ENCODE data around the gene ANKRD6.

The ANKRD6 gene

DNA sequence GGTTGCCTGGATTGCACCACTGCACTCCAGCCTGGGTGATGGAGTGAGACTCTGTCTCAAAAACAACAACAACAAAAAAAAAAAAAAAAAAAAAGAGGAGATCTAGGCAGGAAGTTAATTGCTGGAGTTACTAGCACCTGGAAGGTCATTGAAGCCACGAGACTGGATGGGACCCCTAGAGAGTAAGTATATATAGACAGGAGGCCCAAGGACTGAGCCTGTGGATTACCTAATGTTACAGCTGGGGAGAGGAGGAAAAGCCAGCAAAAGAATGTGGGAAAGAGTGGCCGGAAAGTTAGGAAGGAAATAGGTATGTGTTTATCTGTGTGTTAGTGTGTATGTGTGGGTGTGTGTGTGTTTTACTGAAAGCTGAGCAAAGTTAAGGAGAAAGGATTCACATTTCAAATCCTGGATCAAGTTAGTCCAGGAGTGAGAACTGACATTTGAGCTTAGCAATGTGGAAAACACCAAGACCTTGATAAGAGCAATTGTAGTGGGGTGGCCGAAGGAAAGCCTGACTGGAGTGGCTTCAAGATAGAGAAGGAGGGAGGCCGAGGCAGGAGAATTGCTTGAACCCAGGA, 38.4 kb downstream of the ANKRD6 start:
- DNase-seq (ENCODE audit: low spot score): no peak

DNA sequence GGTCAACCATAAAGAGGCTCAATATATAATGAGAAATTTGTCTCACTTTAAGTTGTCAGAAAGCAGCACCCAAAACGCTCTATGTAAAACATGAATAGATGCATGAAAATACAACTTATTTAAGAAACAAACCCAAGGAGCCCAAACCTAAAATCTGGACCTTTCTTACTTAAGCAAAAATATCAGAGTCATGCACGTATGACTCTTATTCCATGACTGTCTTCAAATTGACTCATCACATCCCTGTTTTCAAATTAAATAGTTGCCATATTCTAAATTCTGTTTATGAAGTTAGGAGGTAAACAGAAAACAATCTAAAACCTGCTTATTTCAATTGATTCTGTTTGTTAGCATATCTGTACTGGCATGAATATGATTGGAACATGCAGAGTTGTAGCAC, 42.1 kb downstream of the ANKRD6 start:
- DNase-seq (ENCODE audit: low spot score): peak; percentile 23

DNA sequence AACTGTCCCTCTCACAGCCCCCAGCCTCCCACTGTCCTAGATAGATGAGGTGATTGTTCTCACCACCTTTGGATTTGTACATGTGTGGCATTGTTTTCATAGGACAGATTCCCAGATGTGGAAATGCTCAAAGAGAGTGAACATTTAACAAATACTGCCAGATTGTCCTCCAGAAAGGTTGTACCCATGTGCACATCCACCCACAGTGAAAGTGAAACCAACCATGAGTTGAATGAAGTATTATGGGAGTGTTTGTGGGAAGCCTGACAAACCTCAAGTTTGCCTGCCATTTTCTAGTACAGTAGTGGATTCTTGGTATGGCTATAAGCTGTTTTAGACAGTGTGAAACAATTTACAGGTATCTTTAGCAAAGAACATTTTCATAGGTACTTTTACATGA, 42.7 kb downstream of the ANKRD6 start:
- DNase-seq (ENCODE audit: low spot score): no peak

DNA sequence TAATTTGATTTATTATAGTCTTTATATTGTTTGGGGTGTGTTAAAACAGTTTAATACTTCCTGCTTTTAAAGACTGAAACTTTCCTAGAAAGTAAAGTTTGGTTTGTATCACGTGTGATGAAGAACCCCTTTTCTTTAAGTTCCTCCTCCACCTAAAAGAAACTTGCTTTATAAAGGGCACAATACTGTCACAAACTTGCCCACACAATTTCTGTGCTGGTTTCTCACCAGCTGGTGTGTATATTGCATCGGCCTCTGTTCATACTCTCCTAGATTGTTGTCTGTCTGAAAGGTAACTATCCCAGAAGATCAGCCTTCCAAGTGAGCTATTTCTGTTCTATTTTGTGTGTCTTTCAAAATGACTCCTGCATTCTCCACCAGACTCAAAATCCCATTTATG, 46.9 kb downstream of the ANKRD6 start:
- no peak for DNase-seq (ENCODE audit: low spot score)

DNA sequence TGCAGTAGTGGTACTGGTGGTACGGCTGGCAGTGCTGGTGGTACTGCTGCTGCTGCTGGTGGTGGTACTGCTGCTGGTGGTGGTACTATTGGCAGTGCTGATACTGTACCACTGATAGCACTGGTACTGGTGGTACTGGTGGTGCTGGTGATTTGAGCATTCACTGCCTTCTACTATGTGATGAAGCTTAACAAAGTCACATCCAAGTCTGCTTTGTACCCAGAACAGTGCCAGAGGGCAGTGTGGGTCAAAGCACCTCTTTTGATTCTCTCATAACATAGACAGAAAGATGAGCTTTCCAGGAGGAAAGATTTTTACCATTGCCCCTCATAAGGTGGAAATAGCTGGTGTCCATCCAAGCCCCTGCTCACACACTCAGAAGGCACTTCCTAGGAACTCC, 48.7 kb downstream of the ANKRD6 start:
- no peak for DNase-seq (ENCODE audit: low spot score)

DNA sequence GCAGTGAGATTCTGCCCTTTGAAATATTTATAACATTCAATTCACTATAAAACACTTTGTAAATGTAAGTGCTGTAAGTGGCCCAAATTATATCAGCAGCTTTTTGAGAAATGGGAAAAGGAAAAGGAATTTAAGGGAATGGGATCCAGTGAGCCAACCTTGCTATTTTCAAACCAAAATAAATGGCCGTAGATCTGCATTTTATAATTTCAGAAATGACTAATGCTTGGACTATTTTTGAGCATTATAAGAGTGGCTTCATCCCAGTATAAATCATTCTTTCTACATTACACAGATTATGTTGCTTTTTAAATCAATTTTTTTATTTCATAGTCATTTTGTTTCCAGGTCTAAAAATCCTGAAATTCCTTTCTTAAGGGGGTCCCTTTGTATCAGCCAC, 49.2 kb downstream of the ANKRD6 start:
- no peak for DNase-seq (ENCODE audit: low spot score)

- DNase-seq (ENCODE audit: low spot score): no peak
These were observed 50.3 kb downstream of the ANKRD6 start for GRCh38 chr6:89483111-89483720.

GRCh38 chr6:89485320-89485719, 52.4 kb downstream of the ANKRD6 start:
- no peak for DNase-seq (ENCODE audit: low spot score)

- no peak for DNase-seq (ENCODE audit: low spot score)
These were observed 54.9 kb downstream of the ANKRD6 start for GRCh38 chr6:89487864-89488263.

DNA sequence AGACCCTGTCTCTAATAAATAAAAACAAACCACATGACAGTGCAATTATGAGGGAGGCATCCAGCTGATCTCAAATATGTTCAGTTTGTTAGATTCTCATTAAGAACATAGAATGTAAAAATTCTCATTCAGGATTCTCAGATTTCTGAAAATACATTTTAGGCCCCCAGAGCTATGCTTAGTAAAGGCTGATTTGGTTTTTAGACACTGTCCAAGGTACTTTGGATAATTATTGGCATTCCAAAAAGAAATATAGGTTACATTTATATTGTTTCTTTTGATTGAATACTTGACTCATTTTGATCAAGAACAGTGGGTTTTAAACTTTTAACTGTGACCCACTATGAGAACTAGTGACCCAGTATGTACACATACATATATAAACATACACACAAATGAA, 55.5 kb downstream of the ANKRD6 start:
- DNase-seq (ENCODE audit: low spot score): no peak

DNA sequence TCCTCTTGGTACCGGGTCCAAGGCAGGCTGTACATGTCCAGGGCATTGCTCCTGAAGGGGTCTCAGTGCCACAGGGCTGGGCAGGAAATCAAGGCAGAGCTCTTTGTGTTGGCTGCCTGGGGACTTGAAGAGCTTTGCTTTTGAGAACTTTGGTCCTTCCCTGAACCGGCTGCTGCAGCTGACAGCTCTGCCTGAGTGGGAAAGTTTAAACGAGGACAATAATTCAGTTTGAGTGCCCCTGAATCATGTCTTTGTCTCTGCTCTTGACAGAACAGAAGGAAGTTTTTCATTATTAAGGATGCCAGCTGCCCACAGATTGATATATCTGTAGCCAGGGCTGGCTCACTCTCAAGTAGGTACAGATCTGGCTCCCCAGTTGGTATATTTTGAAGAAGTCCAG, 56.1 kb downstream of the ANKRD6 start:
- DNase-seq (ENCODE audit: low spot score): no peak

DNA sequence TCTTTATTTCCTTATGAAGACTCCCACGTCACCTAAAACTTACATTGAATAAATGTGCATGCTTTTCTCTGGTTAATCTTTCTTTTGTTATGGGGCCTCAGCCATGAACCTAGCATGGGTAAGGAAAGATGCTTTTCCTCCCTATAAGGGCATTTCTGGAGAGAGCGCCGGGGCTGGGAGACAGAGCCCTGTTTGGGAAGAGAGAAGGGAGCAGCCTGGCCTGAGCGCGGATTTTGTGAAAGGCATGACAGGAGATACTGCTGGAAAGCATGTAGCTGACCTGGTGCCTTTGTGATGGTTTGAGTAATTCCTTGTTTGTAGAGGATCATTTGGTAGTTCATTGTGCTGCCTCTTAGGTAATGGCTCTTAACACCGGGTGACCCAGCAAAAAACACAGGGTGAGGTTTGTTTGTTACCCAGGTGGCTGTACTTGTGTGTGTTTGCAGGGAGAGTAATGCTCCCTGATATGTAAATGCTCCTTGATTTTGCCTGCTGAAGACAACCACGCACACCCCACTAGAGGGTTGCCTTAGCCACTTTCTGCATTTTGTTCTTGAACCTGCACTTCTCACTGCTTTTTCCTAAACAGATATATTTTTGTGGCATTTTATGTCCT, 59.2 kb downstream of the ANKRD6 start:
- no peak for DNase-seq (ENCODE audit: low spot score)

DNA sequence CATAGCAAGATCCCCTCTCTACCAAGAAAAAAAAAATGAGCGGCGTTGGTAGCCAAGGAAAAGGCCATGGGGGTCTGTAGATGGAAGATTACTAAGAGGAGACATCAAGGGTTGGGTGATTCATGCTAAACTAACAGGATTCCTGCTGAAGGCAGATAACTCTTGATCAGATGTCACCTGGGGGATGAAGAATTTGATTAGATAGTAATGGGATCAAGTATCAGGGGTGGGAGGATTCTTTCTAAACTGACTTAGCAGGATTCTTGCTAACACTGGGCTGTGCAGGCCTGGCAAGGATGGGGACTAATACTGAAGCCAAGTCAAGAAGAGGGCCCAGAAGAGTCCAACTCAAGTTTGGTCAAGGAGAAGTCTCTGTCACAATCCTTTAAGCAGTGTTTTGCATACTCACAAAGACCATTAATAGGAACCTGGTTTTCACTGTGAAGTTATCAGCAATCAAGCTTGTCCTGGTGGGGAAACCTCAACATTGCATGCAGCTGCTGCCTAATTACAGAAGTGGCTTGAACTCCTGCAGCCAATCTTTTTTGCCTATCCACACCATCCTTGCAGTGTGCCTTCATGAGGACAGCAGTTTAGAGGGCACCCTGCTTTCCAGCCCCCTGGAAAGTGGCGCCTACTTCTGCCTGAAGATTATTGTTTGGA, 61.3 kb downstream of the ANKRD6 start:
- DNase-seq (ENCODE audit: low spot score): no peak

GRCh38 chr6:89495961-89496535, 63.1 kb downstream of the ANKRD6 start:
- no peak for DNase-seq (ENCODE audit: low spot score)

GRCh38 chr6:89500611-89501010, 67.7 kb downstream of the ANKRD6 start:
- no peak for DNase-seq (ENCODE audit: low spot score)

GRCh38 chr6:89501222-89501621, 68.3 kb downstream of the ANKRD6 start:
- DNase-seq (ENCODE audit: low spot score): no peak

GRCh38 chr6:89501753-89502152, 68.8 kb downstream of the ANKRD6 start:
- no peak for DNase-seq (ENCODE audit: low spot score)

DNA sequence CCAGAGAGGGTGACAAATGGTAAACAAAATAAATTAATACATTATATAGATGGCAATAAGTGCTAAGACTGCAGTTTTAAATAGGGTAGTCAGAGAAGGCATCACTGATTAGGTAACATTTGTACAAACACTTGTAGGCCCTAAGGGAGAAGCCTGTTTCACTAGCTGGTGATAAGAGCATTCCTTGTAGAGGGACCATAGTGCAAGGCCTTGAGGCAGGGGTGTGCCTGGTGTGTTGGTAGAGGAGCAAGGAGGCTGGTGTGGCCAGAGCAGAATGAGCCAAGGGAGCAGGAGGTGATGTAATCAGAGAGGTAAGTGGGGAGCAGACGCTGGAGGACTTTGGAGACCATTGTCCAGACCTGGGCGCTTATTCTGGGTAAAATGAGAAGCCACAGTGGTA, 70.7 kb downstream of the ANKRD6 start:
- DNase-seq (ENCODE audit: low spot score): no peak

DNA sequence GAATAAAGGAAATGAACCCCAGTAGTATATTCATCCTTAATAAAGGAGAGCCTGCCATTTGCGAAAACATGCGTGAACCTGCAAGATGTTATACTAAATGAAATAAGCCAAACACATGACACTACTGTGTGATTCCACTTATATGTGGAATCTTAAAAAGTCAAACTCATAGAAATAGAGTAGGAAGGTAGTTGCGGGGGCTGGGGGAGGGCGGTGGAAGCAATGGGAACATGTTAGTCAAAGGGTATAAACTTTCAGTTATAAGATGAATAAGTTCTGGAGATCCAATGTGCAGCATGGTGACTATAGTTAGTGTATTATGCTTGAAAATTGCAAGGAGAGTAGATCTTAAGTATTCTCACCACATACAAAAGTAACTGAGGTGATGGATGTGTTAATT, 72.9 kb downstream of the ANKRD6 start:
- no peak for DNase-seq (ENCODE audit: low spot score)

GRCh38 chr6:89506716-89507617, 74.0 kb downstream of the ANKRD6 start:
- DNase-seq (ENCODE audit: low spot score): no peak

GRCh38 chr6:89508755-89509563, 76.0 kb downstream of the ANKRD6 start:
- no peak for DNase-seq (ENCODE audit: low spot score)

Measured in kidney capillary endothelial cell (primary cell).